ENCODE data around the gene SCARB2.

Gene SCARB2

GRCh38 chr4:76216975-76217814 is 3.6 kb upstream of the SCARB2 start:
- in situ Hi-C loops (cut with MboI; ENCODE audit: low pct_unique_long_range_greater_than_20kb, low sequenced_read_pairs, unreplicated experiment): no loop called here
- no peak for TF ChIP-seq CTCF (IDR thresholded peaks at IDR 0.05; ENCODE audit: extremely low read depth, insufficient read depth, missing control alignments)
- DNase-seq (ENCODE audit: low spot score): no peak

- no peak for DNase-seq (ENCODE audit: low spot score)
- TF ChIP-seq CTCF (IDR thresholded peaks at IDR 0.05; ENCODE audit: extremely low read depth, insufficient read depth, missing control alignments): no peak
- in situ Hi-C loops (cut with MboI; ENCODE audit: low pct_unique_long_range_greater_than_20kb, low sequenced_read_pairs, unreplicated experiment): no loop called here
These were observed 2.9 kb upstream of the SCARB2 start for GRCh38 chr4:76216524-76216923.

GRCh38 chr4:76215077-76215476 is 1.5 kb upstream of the SCARB2 start:
- in situ Hi-C loops (cut with MboI; ENCODE audit: low pct_unique_long_range_greater_than_20kb, low sequenced_read_pairs, unreplicated experiment): no loop called here
- no peak for TF ChIP-seq CTCF (IDR thresholded peaks at IDR 0.05; ENCODE audit: extremely low read depth, insufficient read depth, missing control alignments)
- no peak for DNase-seq (ENCODE audit: low spot score)

GRCh38 chr4:76214177-76214675 is 602 bp upstream of the SCARB2 start:
- no peak for DNase-seq (ENCODE audit: low spot score)
- in situ Hi-C loops (cut with MboI; ENCODE audit: low pct_unique_long_range_greater_than_20kb, low sequenced_read_pairs, unreplicated experiment): no loop called here
- TF ChIP-seq CTCF (IDR thresholded peaks at IDR 0.05; ENCODE audit: extremely low read depth, insufficient read depth, missing control alignments): no peak

- TF ChIP-seq CTCF (IDR thresholded peaks at IDR 0.05; ENCODE audit: extremely low read depth, insufficient read depth, missing control alignments): no peak
- in situ Hi-C loops (cut with MboI; ENCODE audit: low pct_unique_long_range_greater_than_20kb, low sequenced_read_pairs, unreplicated experiment): no loop called here
- DNase-seq (ENCODE audit: low spot score): peak; percentile 34
These were observed 691 bp downstream of the SCARB2 start for GRCh38 chr4:76212851-76213414.

- in situ Hi-C loops (cut with MboI; ENCODE audit: low pct_unique_long_range_greater_than_20kb, low sequenced_read_pairs, unreplicated experiment): no loop called here
- no peak for TF ChIP-seq CTCF (IDR thresholded peaks at IDR 0.05; ENCODE audit: extremely low read depth, insufficient read depth, missing control alignments)
- no peak for DNase-seq (ENCODE audit: low spot score)
These were observed 1.6 kb downstream of the SCARB2 start for GRCh38 chr4:76211769-76212708.

Measured in GM13977 (cell line).